Activated CD8-positive, alpha-beta memory T cell treated with anti-CD3 and anti-CD28 coated beads, Interleukin-2, amount 50 U/mL, for 48 hours (primary cell): ENCODE measurements around the gene CDC42SE1.
"Not testable (repeated sequence)": the region's sequence is repeated elsewhere in the genome, so short reads cannot be mapped to it uniquely, and the experiment has no call there.

Experiments
- DNase-seq: peaks from one replicate; pipeline ENCODE4 v3.0.0-alpha.2; 2020

CDC42SE1 gene, protein sequence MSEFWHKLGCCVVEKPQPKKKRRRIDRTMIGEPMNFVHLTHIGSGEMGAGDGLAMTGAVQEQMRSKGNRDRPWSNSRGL

GRCh38 chr1:151059109-151060006, at the start of gene CDC42SE1:
Gene CDC42SE1, minus strand, starts transcription at chr1:151059622. Its CDS starts 3,892 bp downstream, at chr1:151055730.
- DNase-seq = peak; percentile 91

DNA sequence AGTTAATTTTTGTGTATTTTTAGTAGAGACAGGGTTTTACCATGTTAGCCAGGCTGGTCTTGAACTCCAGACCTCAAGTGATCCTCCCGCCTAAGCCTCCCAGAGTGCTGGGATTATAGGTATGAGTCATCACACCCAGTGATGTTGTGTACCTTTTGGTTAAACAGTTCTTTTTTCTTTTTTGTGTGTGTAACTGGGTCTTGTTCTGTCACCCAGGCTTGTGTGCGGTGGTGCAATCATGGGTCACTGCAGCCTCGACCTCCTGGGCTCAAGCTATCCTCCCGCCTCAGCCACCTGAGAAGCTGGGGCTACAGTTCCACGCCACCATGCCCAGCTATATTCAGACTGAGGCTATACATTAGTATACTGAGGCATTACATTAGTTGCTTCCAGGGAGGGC, 48.9 kb upstream of the CDC42SE1 start:
- no peak for DNase-seq

- no peak for DNase-seq
Measured at GRCh38 chr1:151106894-151107293, 47.5 kb upstream of the CDC42SE1 start.

- no peak for DNase-seq
Measured at GRCh38 chr1:151104630-151105029, 45.2 kb upstream of the CDC42SE1 start.

DNA sequence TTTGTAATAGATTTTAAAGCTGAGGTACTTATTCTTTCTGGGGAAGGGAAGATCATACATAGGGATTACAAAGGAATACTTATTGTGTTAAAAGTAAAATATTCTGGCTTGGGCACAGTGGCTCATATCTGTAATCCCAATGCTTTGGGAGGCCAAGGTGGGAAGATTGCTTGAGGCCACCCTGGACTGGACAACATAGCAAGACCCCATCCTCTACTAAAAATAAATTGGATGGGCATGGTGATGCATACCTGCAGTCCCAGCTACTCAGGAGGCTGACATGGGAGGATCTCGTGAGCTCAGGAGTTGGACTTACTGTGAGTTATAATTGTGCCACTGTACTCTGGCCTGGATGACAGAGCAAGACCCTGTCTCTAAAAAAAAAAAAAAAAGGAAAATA, 38.7 kb upstream of the CDC42SE1 start:
- DNase-seq = no peak

DNA sequence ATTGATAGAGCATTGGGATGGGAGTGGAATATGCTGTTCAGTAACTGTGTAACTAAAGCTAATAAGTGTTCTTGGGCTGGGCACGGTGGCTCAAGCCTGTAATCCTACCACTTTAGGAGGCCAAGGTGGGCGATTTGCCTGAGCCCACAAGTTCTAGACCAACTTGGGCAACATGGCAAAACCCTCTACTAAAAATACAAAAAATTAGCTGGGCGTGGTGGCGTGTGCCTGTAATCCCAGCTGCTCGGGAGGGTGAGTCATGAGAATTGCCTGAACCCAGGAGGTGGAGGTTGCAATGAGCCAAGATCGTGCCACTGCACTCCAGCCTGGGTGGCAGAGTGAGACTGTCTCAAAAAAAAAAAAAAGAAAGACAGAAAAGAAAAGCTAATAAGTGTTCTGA, 38.0 kb upstream of the CDC42SE1 start:
- DNase-seq = not testable (repeated sequence)

DNA sequence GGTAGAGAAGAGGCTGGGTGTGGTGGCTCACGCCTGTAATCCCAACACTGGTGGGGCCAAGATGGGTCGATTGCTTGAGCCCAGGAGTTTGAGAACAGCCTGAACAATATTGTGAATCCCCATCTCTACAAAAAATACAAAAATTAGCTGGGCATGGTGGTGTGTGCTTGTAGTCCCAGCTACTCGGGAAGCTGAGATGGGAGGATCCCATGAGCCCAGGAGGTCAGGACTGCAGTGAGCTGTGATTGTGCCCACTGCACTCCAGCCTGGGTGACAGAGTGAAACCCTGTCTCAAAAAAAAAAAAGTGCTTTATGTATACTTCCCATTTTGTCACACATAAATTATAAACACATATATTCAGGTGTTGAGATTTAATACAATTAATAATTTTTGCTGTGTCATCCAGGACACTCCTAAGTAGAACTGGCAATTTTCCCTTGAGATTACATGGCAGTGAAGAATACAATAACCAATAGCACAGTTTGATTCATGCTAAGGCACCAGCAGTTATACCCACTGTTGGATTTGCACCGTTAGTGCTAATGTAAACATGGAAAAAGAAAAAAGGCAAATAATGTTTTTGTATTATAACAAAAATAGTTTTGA, 26.6 kb upstream of the CDC42SE1 start:
- DNase-seq = no peak

DNA sequence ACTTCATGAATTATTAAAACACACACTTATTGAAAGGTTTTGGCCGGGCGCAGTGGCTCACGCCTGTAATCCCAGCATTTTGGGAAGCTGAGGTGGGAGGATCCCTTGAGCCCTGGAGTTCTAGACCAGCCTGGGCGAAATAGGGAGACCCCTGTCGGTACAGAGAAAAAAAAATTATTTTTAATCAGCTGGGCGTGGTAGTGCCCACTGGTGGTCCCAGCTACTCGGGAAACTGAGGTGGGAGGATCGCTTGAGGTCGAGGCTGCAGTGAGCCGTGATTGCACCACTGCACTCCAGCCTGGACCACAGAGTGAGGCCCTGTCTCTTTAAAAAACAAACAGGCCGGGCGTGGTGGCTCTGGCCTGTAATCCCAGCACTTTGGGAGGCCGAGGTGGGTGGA, 12.8 kb upstream of the CDC42SE1 start:
- DNase-seq = peak; percentile 45

- peak; percentile 98 for DNase-seq
Measured at GRCh38 chr1:151070474-151071276, 11.3 kb upstream of the CDC42SE1 start, which contains the start of gene GABPB2. Gene GABPB2, plus strand, starts transcription at chr1:151070761. Its CDS starts 17,429 bp downstream, at chr1:151088190.

DNA sequence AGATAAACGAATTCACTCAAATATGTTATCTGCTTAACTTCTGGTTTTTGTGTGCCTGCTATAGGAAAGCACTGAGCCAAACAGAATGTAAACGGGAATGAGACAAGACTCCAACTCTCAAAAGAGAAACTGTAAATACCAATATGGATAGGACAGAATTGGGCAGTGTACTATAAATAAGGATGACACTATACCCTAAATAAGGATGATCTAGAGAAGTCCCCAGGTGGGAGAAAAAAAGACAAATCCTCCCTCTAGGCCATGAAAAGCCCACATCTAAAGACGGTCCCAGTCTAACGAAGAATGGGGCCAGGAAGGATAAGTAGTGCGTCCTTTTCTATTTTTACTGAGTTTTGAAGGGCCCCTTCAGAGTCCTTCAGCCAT, 9.7 kb upstream of the CDC42SE1 start:
- DNase-seq = no peak

- no peak for DNase-seq
Measured at GRCh38 chr1:151067185-151067584, 7.8 kb upstream of the CDC42SE1 start.

DNA sequence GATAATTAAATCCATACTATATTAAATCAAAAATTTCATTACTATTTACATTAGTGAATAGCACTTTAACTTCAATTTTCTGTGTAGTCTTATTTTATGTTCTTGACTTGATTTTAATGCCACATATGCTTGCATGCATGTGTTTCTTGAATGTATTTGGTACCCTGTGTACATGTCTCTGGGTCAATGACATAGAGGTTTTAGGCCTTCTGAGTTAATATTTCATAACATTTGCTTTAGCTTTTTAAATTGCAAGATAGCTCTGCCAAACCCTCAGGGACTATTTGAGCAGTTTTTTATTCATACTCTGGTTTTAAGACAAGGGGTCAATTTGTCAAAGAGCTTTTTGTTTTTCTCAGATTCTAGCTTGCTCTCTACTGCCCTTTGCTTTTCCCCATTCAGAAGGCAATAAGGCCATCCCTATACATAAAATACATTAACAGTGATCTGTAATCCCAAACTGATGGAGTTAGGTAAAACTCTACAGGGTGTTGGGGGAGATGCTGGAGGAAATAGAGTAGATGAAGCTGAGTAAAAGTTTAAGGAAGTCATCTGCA, 5.7 kb upstream of the CDC42SE1 start:
- DNase-seq = no peak

DNA sequence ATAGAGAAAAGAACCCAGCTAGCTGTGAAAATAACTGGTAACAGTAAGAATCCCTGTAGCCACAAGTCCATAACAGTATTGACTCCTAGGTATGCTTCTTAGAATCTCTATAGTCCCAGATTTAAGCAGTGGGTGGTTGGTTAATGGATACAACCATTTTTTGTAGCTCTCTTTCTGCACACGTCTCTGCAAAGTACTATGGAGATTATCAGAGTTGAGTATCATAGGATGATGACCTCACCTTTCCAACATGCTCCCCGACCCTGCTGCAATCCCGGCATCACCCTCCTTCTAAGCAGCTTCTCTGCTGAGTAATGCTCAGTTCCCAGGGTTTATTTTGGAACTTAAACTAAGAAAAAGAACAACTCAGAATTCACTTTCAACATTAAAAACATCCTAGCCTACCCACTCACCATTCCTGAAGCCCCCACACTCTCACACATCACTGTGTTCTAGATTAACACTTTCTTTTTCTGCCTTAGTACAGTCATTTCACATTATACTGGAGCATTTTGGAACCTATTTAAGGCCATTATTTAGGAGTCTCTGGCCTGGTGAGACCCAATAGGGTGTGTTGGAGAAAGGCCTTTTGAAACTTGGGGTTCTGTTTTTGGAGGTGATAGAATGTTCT, 3.4 kb upstream of the CDC42SE1 start:
- no peak for DNase-seq

DNA sequence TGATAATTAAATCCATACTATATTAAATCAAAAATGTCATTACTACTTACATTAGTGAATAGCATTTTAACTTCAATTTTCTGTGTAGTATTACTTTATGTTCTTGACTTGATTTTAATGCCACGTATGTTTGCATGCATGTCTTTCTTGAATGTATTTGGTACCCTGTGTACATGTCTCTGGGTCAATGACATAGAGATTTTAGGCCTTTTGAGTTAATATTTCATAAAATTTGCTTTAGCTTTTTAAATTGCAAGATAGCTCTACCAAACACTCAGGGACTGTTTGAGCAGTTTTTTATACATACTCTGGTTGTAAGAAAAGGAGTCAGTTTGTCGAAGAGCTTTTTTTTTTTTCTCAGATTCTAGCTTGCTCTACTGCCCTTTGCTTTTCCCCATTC, 2.3 kb upstream of the CDC42SE1 start:
- no peak for DNase-seq

GRCh38 chr1:151060657-151061421, 1.4 kb upstream of the CDC42SE1 start:
- no peak for DNase-seq

DNA sequence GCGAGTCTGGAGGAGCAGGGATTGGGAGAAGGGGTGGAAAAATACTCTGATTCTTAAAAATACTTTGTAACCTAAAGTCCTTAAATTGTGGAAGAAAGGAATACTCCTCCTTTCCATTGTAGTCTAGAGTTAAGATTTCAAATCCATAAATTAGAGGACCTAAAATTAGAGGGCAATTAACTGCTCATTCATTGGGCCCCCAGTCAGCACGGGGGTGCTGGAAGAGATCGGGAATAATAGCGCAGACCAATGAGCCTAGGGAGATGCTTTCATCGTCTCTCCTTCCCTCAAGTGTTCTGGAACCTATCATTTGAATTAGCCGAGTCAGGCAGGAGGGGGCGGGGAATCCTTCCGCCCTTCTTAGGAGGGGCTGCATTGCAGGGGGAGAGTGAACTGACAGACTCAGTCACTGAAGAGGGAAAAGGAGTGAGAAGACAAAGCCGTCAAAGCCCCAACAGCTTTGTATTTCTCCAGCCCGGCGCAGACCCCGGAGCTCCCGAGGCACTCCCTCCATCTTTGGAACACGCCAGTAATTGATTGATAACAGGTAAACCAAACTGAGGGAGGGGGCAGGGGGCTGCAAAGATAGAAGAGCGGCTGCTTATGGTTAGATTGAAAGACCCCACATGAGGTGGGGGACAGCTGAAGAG, 710 bp upstream of the CDC42SE1 start, which contains the start of gene MLLT11:
TSS of gene MLLT11 (plus strand) at position 391 of the 650 bp plus-strand sequence. CDS start 6,828 bp downstream, outside the sequence.
- peak; percentile 63 for DNase-seq

DNA sequence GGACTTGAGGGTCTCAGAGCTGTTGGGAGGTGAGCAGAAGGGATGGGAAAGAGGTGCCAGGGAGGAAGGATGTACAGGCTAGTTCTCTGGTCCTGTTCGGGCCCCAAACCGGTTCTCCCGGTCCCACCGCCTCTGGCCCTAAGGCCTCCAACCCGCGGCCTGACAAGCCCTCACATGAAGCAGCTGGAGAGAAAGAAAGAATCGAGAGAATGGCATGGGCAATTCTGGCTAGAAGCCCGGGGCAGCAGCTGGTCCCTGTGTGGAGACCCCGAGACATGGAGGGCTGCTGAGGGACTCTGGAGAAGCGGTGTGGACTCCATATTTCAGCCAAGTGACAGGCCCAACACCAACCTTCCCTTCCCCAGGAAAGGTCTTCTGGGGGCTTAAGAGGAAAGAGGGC, 730 bp downstream of the CDC42SE1 start:
- DNase-seq = peak; percentile 61

DNA sequence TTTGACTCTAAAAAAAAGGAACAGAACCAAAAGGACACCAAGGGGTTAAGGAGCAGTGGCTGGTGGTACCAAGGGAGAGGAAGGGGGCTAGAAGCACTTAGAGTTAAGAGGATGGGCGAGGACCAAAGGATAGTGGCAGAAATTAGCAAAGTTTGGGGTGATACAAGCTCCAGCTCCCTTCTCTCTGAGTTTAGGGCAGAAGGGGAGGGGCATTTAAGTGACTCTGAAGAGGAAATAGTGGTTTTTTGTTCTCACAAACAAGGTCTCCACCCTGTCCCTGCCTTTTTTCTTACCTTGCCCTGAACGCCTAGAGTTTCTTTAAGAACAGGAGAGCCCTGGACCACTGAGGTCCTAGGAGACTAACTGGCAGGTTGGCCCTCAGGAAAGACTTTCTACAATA, 3.3 kb downstream of the CDC42SE1 start:
- DNase-seq = no peak

DNA sequence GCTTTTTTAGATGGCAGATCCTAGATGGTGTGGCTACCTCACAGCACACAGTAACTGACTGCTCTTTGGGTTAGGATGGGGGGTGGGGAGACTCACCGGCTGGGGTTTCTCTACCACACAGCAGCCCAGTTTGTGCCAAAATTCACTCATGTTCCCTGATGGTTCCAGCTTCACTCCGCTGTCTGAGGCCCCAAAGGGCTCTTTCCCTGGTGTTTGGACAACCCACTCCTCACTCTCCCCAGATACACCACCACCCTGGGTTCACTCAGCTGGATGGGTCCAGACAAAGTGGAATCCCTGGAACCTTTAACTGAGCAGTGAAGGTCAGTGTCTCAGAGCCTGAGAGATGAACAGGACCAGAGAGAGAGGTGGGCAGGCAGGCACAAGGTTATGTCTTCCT, 3.8 kb downstream of the CDC42SE1 start:
- DNase-seq = no peak

DNA sequence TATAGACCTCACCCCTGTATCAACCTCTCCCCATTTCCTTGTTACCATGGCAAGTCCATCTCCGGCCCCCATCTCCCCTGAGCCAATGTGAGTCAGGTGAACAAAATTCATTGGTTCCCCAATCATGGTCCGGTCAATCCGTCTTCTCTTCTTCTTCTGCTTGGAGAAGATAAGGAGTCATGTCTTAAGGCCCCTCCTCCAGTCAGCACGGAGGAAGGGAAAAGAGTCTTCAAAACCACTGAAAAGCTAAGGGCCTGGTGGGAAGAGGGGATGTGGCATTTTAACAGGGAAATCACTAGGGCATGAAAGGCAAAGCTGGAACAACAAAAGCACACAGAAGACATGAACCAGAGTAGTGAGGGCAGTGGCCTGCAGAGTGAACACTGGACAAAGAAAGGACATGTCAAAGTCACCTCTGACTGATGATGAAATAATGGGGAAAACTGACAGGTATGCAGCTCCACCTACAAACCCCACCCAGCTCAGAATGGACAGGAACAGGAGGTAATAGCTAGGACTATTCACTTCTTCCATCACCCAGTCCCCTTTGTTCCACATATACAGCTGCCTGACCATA, 4.4 kb downstream of the CDC42SE1 start:
- DNase-seq = no peak
